Ishikawa (cell line): ENCODE measurements around the gene SLC1A2.

Source experiments
- CEBPB ChIP-seq: IDR thresholded peaks from 2 replicates; pipeline ENCODE4 v1.6.1; 2012
- CREB1 ChIP-seq: IDR thresholded peaks from 2 replicates; pipeline ENCODE4 v1.6.1; 2012; ENCODE audit warnings: low read depth
- EGR1 ChIP-seq: IDR thresholded peaks from 2 replicates; pipeline ENCODE4 v1.6.1; 2012
- EP300 ChIP-seq: IDR thresholded peaks from 2 replicates; pipeline ENCODE4 v1.6.1; 2012; ENCODE audit warnings: borderline replicate concordance
- FOXM1 ChIP-seq: IDR thresholded peaks from 2 replicates; pipeline ENCODE4 v1.6.1; 2012; ENCODE audit warnings: low read depth, borderline replicate concordance
- MAX ChIP-seq: IDR thresholded peaks from 2 replicates; pipeline ENCODE4 v1.6.1; 2012
- NFIC ChIP-seq: IDR thresholded peaks from 2 replicates; pipeline ENCODE4 v1.6.1; 2012
- RAD21 ChIP-seq: IDR thresholded peaks from 2 replicates; pipeline ENCODE4 v1.6.1; 2012; ENCODE audit warnings: low read depth
- TAF1 ChIP-seq: IDR thresholded peaks from 2 replicates; pipeline ENCODE4 v1.6.1; 2012; ENCODE audit warnings: low read depth, mild to moderate bottlenecking
- TCF12 ChIP-seq: IDR thresholded peaks from 2 replicates; pipeline ENCODE4 v1.6.1; 2012; ENCODE audit warnings: low read depth
- TEAD4 ChIP-seq: IDR thresholded peaks from 2 replicates; pipeline ENCODE4 v1.6.1; 2012
- YY1 ChIP-seq: IDR thresholded peaks from 2 replicates; pipeline ENCODE4 v1.6.1; 2012; ENCODE audit warnings: low read depth
- ZBTB7A ChIP-seq: IDR thresholded peaks from 2 replicates; pipeline ENCODE4 v1.6.1; 2012; ENCODE audit warnings: low read depth
- TF ChIP-seq, protein P1 (sequence below): IDR thresholded peaks from 2 replicates; pipeline ENCODE4 v1.6.1; 2012; ENCODE audit warnings: low read depth, mild to moderate bottlenecking

The SLC1A2 gene

DNA sequence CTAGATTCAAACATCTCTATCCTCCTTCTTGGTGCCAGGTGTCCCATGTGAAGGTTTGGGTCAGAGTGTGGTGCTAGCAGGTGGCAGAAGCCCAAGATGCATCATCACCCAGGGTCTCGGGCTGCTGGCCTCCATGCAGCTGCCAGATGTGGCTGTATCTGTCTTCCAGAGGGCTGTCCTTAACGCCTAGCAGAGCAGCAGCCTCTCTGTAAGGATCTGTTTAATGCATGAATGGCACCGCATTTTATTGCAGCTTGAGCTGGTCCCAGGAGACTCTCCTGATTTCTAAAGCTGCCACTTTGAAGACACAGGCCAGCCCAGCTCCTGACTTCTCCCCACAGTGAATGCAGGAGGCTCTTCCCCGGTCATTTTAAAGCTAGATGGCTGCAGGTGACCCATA lies 26.3 kb downstream of the SLC1A2 start:
- TF ChIP-seq RAD21 (no peak), TEAD4 (no peak), CEBPB (no peak), TCF12 (no peak), YY1 (no peak), EGR1 (no peak)

GRCh38 chr11:35391922-35392688 lies 27.3 kb downstream of the SLC1A2 start:
- no peak for TF ChIP-seq TCF12
- peak; percentile 7; the same call in 1 of the 2 replicates for TF ChIP-seq TEAD4
- peak; percentile 99 for TF ChIP-seq RAD21

GRCh38 chr11:35390737-35391682 lies 28.3 kb downstream of the SLC1A2 start:
- TF ChIP-seq CEBPB = peak; percentile 66; the same call in 1 of the 2 replicates
- no peak for TF ChIP-seq NFIC
- TF ChIP-seq EP300 = no peak; the same call in 1 of the 2 replicates
- TF ChIP-seq TAF1 = no peak

- TF ChIP-seq MAX (no peak), TAF1 (no peak), YY1 (no peak), CEBPB (no peak), TCF12 (no peak), EP300 (no peak)
- TF ChIP-seq, protein P1, sequence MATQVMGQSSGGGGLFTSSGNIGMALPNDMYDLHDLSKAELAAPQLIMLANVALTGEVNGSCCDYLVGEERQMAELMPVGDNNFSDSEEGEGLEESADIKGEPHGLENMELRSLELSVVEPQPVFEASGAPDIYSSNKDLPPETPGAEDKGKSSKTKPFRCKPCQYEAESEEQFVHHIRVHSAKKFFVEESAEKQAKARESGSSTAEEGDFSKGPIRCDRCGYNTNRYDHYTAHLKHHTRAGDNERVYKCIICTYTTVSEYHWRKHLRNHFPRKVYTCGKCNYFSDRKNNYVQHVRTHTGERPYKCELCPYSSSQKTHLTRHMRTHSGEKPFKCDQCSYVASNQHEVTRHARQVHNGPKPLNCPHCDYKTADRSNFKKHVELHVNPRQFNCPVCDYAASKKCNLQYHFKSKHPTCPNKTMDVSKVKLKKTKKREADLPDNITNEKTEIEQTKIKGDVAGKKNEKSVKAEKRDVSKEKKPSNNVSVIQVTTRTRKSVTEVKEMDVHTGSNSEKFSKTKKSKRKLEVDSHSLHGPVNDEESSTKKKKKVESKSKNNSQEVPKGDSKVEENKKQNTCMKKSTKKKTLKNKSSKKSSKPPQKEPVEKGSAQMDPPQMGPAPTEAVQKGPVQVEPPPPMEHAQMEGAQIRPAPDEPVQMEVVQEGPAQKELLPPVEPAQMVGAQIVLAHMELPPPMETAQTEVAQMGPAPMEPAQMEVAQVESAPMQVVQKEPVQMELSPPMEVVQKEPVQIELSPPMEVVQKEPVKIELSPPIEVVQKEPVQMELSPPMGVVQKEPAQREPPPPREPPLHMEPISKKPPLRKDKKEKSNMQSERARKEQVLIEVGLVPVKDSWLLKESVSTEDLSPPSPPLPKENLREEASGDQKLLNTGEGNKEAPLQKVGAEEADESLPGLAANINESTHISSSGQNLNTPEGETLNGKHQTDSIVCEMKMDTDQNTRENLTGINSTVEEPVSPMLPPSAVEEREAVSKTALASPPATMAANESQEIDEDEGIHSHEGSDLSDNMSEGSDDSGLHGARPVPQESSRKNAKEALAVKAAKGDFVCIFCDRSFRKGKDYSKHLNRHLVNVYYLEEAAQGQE = no peak
These were observed 29.4 kb downstream of the SLC1A2 start for GRCh38 chr11:35389897-35390465.

GRCh38 chr11:35389112-35389511 lies 30.2 kb downstream of the SLC1A2 start:
- TF ChIP-seq RAD21 = no peak
- TF ChIP-seq TCF12 = no peak

DNA sequence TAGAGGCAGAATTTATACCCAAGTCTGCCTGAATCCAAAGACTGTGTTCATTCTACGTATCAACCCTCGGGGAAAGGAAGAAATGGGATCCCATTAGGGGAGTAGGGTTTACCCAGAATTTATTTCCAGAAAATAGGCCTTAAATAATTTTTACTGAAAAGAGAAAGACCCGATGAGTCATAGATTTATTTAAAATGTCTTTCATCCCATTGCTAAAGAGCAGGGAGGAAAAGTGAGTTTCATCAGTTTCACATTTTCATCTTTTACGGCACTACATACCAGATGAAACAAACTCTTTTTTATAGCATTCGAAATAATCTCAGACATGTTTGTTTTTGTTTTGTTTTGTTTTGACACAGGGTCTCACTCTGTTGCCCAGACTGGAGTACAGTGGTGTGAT lies 31.3 kb downstream of the SLC1A2 start:
- TF ChIP-seq CEBPB (no peak), TEAD4 (no peak), NFIC (no peak), MAX (no peak), FOXM1 (no peak), CREB1 (no peak)

GRCh38 chr11:35387111-35387982 lies 32.0 kb downstream of the SLC1A2 start:
- TF ChIP-seq EGR1 = no peak
- no peak for TF ChIP-seq MAX
- no peak for TF ChIP-seq TEAD4
- no peak for TF ChIP-seq RAD21
- no peak for TF ChIP-seq YY1
- no peak for TF ChIP-seq CEBPB
- TF ChIP-seq ZBTB7A = no peak
- TF ChIP-seq TAF1 = no peak
- no peak for TF ChIP-seq TCF12
- no peak for TF ChIP-seq NFIC
- TF ChIP-seq FOXM1 = no peak

DNA sequence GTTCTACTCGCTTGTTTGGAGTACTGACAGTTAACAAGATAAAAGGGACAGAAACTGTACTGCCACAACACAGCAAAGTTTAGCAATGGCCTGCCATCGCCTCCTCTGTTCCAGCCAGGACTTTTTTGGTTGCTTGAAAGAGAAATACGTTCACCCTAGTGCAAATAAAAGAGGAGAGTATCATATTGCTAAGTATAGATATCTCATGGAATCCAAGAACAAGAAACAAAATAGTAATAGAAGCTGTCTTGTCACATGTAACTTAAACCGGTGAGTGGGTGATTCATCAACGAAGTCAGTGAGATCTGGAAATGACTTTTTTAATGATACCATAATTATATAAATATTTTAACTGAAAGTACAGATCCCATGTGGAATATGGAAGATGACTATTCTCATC lies 35.4 kb downstream of the SLC1A2 start:
- TF ChIP-seq CEBPB (no peak), CREB1 (no peak), EP300 (no peak), ZBTB7A (no peak), NFIC (no peak), EGR1 (no peak), RAD21 (no peak), TEAD4 (no peak), FOXM1 (no peak)
- TF ChIP-seq, protein P1 = no peak
